ENCODE measurements around the gene MST1R.

MST1R gene

DNA sequence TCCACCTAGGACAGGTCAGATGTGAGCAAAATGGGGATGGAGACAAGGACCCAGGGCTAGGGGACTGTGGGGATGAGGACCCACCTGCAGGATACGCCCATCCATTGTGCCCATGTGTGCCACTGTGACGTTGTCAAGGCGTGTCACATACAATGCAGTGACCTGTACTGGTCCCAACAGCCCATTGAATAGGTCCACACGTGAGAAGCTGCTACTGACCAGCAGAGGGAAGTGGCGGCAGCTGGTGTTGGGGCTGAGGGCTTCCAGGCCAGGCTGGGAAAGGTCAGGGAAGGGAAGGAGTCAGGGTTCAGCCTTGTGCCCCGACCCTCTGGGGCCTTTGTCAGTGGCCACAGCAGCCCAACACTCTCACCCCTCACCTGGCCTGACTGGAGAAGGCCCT is 4.7 kb downstream of the MST1R start:
- POLR2A ChIA-PET, result no interaction called here
- TF ChIP-seq, protein P1, sequence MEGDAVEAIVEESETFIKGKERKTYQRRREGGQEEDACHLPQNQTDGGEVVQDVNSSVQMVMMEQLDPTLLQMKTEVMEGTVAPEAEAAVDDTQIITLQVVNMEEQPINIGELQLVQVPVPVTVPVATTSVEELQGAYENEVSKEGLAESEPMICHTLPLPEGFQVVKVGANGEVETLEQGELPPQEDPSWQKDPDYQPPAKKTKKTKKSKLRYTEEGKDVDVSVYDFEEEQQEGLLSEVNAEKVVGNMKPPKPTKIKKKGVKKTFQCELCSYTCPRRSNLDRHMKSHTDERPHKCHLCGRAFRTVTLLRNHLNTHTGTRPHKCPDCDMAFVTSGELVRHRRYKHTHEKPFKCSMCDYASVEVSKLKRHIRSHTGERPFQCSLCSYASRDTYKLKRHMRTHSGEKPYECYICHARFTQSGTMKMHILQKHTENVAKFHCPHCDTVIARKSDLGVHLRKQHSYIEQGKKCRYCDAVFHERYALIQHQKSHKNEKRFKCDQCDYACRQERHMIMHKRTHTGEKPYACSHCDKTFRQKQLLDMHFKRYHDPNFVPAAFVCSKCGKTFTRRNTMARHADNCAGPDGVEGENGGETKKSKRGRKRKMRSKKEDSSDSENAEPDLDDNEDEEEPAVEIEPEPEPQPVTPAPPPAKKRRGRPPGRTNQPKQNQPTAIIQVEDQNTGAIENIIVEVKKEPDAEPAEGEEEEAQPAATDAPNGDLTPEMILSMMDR (IDR thresholded peaks at IDR 0.05; ENCODE audit: control extremely low read depth, extremely low read depth, low read depth, missing control alignments), result no peak

GRCh38 chr3:49896345-49896744 is 7.3 kb downstream of the MST1R start:
- TF ChIP-seq, protein P1 (IDR thresholded peaks at IDR 0.05; ENCODE audit: control extremely low read depth, extremely low read depth, low read depth, missing control alignments), result no peak
- ChIA-PET POLR2A (no interaction called here), CTCF (no interaction called here)
- no peak for DNase-seq (ENCODE audit: extremely low spot score)

More for the DNA sequence above, 4.7 kb downstream of the MST1R start:
- no peak for DNase-seq (ENCODE audit: extremely low spot score)
- CTCF ChIA-PET, result no interaction called here

DNA sequence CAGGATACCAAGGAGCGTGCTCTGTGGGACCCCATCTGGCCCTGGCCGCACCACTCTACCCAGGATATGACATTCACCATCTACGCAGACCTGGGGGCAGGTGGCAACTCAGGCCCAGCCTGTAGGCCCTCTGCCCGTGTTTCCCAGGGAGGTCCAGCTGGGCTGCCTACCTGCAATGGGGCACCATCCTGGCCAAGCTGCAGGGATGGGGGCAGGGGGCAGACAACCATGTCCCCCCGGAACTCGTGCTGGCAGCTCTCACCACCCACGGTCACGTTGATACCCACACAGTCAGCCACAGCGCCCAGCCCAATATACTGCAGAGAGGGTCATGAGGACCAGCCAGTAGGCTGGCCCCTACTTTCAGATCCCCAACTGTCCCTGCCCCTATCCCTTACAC is 7.9 kb downstream of the MST1R start:
- TF ChIP-seq, protein P1 (IDR thresholded peaks at IDR 0.05; ENCODE audit: control extremely low read depth, extremely low read depth, low read depth, missing control alignments), result no peak
- ChIA-PET POLR2A (no interaction called here), CTCF (no interaction called here)
- no peak for DNase-seq (ENCODE audit: extremely low spot score)

DNA sequence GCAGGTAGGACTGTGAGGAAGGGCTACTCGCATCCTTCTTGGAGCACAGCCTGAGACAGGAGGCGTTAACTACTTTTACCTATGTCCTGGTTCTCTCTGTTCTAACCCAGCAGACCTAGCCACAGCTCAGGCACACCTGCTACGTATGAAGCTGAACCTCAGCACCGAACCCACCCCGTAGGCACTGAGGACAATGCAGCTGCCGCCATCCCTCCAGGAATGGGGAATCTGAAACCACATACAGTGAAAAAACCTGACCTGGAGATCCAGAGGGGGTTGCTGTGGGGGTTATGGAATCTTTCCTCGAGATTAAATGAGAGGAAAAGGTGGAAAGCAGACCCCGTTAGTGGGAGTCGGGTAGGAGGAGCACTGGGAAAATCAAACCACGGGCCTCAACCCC is 14.4 kb downstream of the MST1R start:
- ChIA-PET POLR2A (no interaction called here), CTCF (interaction anchor here (1.3 kb wide), 2 partner anchors 11 to 51 kb away, joined by 4 to 5 read pairs; no protein-coding TSS in a partner anchor)
- TF ChIP-seq, protein P1 (IDR thresholded peaks at IDR 0.05; ENCODE audit: control extremely low read depth, extremely low read depth, low read depth, missing control alignments), result no peak
- no peak for DNase-seq (ENCODE audit: extremely low spot score)

DNA sequence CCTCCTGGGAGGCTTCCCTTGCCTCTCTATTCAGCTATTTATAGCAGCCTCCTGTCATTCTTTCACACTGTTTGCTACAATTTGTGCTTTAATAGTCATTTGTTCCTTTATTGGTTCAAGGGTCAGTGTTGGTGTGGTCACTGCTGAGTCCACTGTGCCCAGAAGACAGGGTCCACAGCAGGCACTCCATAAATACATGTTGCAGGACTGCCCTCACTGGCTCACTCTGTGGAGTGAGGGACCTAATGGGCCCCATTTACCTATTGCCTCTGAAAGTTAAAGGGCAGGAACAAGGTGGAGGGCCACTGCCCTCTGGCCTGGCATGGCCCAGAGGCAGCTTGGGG is 16.8 kb downstream of the MST1R start:
- TF ChIP-seq, protein P1 (IDR thresholded peaks at IDR 0.05; ENCODE audit: control extremely low read depth, extremely low read depth, low read depth, missing control alignments), result no peak
- ChIA-PET CTCF (interaction anchor here (1.5 kb wide), 1 partner anchor 14 kb away, joined by 4 read pairs; no protein-coding TSS in a partner anchor), POLR2A (no interaction called here)
- no peak for DNase-seq (ENCODE audit: extremely low spot score)

DNA sequence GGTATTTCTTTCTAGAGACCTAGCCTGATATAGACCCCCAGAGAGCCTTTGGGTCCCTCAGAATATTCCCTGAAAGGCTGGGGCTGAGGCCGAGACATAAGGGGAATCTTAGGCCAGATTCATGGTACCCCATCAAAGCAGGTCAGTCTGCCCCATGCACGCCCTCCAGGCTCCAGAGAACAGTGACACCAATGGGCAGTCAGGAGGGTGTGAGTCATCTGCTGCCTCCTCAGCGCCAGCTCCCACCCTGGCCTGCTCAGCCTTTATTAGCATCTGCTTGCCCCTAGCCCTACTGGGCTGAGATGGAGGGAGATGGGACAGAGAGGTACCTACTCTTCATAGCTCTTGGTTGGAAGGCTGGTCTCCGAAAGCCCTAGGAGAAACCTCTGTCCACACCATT is 19.7 kb downstream of the MST1R start:
- no peak for DNase-seq (ENCODE audit: extremely low spot score)
- TF ChIP-seq, protein P1 (IDR thresholded peaks at IDR 0.05; ENCODE audit: control extremely low read depth, extremely low read depth, low read depth, missing control alignments), result no peak
- ChIA-PET POLR2A (no interaction called here), CTCF (interaction anchor here (1.0 to 1.2 kb wide), 5 partner anchors 13 to 45 kb away, joined by 3 to 5 read pairs (median 4); no protein-coding TSS in a partner anchor)

DNA sequence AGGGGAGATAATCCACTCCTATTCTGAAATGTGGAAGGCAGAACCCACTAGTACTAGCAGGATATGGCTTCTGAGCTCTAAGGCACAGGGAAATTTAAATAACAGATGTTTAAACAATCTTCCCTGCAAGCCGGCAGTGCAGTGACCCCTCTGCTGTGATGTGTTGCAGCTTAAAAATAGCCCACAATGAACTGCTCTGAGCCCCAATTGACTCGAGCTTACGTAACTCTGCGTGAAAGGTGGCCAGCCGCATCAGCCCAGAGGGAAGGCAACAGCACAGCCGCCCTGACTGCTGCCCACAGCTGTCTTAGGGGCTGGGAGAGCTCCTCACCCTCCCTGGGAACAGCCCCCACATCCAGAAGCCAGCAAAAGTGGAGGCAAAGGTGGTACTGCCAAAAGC is 21.5 kb downstream of the MST1R start:
- no peak for DNase-seq (ENCODE audit: extremely low spot score)
- ChIA-PET POLR2A (no interaction called here), CTCF (interaction anchor here (0.8 to 1.4 kb wide), 6 partner anchors 9 to 342 kb away, joined by 3 to 7 read pairs (median 4); no protein-coding TSS in a partner anchor)
- TF ChIP-seq, protein P1 (IDR thresholded peaks at IDR 0.05; ENCODE audit: control extremely low read depth, extremely low read depth, low read depth, missing control alignments), result no peak
